Stimulated activated CD8-positive, alpha-beta memory T cell treated with anti-CD3 and anti-CD28 coated beads, Interleukin-12 subunit alpha, Interleukin-12 subunit beta, amount 100 ng/mL, for 4 hours (primary cell): ENCODE data around the gene COL5A1.
"Not testable (repeated sequence)": the region's sequence is repeated elsewhere in the genome, so short reads cannot be mapped to it uniquely, and the experiment has no call there.

Experiments used
- DNase-seq: peaks from one replicate; pipeline ENCODE4 v3.0.0-alpha.2; 2020; ENCODE audit warnings: low read depth

COL5A1 gene

DNA sequence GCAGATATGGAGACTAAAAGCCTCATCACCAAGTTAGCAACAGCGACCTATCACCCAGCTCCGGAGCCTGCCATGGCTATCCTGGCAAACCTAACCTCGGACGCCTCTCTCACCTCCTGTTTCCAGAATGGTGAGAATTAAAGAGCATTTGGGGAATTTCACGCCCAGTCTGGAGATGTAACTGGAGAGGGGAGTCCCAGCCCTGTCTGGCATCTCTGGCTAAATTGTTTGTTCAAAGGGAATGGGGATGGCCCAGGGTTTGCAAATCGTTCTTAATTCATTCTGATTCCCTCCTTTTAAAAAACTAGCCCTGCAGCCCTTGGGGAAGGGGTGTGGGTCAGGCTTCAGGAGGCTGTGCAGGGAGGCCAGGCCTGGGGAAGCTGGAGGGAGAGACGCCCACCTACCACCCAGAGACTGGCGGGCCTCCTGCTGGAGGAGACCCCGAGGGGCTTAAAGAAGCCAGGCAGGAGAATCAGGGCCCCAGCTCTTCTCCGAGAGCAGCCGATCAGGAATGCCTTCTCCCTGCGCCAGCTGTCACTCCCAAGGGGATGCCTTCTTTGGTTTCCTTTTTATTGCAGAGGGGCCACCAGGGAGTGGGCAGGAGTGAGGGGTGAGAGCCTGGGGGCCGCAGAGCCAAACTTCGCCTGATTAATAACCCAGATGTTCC lies 964 bp upstream of the COL5A1 start:
- no peak for DNase-seq

DNA sequence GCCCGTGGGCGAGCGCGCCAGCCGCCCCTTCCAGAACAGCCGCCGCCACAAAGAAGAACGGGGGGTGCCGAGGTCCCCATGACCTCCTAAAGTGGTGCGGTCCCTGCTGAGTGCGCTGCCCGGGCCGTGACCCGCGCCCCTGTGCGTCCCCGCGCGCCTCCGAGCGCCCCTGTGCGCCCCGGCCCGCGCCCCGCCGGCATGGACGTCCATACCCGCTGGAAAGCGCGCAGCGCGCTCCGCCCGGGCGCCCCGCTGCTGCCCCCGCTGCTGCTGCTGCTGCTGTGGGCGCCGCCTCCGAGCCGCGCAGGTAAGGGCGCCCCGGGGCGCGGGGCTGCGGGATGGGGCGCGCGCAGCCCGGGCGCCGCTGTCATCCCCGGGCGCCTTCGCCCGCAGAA lies 384 bp downstream of the COL5A1 start:
- no peak for DNase-seq

- DNase-seq: no peak
These were observed 980 bp downstream of the COL5A1 start for GRCh38 chr9:134642385-134643181.

GRCh38 chr9:134643222-134643671 lies 1.6 kb downstream of the COL5A1 start:
- no peak for DNase-seq

DNA sequence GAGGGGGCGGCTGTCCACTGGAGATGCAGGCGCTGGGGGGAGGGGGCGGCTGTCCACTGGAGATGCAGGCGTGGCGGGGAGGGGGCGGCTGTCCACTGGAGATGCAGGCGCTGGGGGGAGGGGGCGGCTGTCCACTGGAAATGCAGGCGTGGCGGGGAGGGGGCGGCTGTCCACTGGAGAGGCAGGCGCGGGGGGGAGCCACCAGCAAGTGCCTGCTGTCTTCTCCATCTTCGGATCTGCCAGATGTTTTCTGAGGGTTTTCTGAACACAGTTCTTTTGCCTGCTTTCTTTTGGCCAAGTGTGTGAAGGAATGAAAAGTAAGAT lies 2.8 kb downstream of the COL5A1 start:
- not testable (repeated sequence) for DNase-seq

GRCh38 chr9:134644725-134645606 lies 3.4 kb downstream of the COL5A1 start:
- DNase-seq: no peak

DNA sequence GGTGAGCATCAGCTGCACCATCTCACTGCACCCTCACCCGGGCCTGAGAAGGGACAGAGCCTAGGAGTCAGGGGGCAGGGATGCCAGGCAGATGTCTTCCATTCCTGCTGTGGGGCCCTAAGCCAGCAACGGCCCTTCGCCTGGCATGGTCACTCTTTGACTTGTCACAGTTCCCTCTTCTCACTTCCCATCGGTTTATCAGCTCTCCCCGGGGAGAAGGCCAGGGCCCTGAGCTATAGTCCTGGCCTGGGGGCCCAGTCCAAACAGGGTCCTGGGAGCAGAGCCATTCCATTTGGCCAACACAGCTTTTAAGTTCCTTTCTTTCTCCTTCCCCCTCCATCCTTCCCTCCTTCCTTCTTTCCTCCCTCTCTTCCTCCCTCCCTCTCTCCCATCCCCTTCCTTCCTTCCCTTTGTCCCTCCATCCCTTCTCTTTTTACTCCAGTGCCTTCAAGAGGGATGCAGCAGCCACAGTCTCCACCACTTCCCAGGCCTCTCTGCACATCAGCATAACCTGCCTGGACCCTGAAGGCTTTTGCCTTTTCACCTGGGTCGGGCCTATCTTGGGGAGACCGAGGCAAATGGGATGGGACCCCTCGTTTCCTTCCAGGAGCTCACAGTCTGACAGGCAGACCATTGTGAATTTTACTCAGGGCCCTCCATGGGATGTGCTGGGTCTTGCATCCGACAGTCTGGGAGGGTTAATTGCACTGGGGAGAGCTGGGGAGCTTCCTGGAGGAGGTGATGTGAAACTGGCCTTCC lies 4.2 kb downstream of the COL5A1 start:
- DNase-seq: no peak

DNA sequence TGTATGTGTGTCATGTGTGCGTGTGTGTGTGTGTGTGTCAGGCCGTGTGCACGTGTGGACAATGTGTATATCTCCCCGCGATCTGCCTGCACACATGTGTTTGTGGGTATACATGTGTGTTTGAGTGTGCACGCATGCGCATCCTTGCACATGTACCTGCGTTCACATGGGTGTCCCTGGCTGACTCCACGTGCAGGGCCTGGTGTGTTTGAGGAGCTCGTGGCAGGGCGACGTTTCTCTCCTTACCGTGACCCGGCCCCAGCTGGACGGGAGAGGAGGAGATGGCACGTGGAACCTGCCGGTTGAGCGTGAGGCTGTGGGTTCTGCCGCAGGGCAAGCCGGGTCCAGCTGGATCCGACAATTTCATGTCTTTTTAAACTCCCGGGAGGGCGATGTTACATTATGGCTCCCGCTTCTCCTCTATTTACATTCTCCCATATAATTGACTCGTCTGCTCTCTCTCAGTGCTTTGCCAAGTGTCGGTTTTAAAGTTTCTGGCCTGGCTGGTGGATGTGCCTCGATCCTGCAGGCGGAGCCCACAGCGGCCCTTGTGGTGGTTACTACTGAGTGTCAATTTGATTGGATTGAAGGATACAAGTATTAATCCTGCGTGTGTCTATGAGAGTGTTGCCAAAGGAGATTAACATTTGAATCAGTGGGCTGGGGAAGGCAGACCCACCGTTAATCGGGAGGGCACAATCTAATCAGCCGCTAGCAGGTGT lies 5.9 kb downstream of the COL5A1 start:
- DNase-seq: no peak

GRCh38 chr9:134648701-134649530 lies 7.3 kb downstream of the COL5A1 start:
- DNase-seq: no peak

- DNase-seq: no peak
These were observed 9.0 kb downstream of the COL5A1 start for GRCh38 chr9:134650431-134651190.

DNA sequence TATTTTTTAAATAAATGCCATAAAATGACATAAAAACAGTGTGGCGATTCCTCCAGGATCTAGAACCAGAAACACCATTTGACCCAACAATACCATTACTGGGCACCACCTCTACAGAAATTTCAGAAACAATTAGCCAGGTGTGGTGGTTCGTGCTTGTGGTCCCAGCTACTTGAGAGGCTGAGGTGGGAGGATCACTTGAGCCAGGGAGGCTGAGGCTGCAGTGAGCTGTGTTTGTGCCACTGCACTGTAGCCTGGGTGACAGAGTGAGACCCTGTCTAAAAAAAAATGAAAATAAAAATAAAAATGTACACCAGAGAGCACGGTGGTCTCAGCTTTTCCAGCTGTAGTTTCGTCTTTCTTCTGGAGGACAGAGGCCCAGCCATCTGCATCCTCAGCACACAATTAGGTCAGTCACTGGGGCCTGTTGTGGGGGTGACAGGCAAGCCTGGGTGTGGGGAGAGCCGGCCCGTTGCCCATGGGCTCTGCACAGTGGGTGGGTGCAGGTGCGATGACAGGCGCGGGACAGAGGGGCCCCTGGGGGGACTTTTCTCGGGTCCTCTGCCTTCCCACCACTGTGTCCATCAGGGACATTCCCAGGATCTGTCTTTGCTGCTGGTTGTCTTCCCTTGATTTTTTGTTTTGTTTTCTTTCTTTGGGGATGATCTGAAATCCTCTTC lies 9.8 kb downstream of the COL5A1 start:
- no peak for DNase-seq

DNA sequence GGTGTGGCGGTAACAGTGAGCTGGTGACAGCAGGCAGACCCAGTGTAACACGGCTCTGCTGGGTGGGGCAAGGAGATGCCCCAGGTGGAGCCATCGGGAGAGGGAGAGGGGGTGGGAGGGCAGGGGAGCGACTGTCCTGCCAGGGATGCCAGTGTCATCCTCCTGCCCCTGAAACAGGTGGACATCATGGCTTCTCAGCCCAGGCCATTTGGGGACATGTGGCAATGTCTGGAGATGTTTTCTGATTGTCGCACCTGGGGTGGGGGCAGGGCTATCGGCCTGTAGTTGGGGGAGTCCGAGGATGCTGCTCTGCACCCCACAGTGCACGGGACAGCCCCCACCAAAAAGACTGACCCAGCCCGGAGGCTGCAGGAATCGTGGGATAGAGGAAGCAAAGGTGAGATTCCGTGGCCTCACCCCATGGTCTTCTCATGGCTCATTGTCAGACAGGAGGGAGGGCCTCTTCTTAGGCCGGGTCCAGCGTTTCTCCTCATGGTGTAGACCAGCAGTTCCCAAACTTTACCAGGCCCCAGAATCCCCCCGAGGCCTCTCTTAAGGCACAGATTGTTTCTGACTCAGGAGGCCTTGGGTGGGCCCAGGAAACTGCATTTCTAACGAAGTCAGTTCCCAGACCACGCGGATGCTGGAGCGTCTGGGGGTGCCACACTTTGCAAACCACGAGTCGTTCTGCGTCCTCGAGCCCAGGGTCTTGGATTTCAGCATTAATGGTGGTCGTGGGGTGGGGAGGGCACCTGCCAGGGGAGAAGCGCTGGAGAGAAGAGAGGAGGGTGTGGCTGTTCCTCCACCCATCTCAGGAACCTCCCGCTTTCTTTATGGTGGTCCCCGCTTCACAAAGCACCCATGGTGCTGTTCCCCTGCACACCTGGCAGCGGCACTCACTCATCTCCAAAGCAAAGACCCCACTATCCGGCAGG lies 11.0 kb downstream of the COL5A1 start:
- DNase-seq: no peak

DNA sequence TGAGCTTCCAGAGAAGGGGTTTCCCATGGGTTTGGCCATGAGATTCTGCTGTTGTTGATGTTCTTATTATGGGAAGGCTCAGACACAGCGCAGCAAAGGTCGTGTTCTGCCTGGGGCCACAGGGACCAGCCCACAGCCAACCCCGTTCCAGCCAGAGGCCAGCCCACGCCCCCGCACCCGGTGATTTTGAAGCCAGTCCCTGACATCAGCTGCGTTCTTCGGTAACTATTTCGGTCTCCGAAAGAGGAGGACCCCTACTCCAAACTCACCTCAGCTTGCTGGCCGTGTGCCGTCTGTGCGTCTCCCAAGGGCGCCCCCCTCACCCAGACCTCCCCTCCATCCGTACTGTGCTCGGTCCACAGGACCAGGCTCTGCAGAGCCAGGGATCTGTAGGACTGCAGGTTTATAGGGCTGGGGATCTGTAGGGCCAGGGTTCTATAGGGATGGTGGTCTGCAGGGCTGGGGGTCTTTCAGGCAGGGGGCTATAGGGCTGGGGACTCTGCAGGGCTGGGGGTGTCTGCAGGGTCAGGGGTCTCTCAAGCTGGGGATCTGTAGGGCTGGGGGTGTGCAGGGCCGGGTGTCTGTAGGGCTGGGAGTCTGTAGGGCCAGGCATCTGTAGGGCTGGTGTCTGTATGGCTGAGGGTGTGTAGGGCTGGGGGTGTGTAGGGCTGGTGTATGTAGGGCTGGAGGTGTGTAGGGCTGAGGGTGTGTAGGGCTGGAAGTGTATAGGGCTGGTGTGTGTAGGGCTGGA lies 11.8 kb downstream of the COL5A1 start:
- no peak for DNase-seq

GRCh38 chr9:134655101-134655500 lies 13.5 kb downstream of the COL5A1 start:
- no peak for DNase-seq

GRCh38 chr9:134655586-134656333 lies 14.2 kb downstream of the COL5A1 start:
- no peak for DNase-seq

DNA sequence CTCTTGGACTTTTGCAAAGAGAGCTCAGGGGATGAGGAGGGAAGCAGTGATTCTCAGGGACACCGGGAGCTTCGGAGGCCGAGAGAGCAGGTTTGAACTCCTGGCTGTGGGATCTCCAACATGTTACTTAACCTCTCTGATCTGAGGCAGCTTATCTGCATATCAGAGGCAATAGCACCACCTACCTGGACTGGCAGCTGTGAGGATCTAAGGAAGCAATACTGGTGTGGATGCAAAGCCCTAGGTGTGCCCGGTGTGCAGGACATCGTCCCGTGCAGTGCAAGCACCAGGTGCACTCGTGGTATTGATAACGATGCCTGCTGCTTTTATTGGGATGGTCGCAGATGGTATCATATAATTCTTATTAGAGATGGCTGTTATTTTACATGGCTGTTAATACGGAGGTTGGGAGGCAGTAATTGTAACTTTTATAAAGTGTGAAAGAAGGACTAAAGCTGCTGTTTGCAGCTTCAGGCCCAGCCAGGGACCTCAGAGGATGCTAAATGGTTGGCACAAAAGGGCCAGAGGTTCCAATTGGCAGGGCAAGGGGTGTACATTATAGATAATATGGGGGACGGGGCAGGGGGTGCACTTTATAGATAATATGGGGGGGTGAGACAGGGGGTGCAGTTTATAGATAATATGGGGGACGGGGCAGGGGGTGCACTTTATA lies 14.9 kb downstream of the COL5A1 start:
- DNase-seq: no peak
